ENCODE data around the gene TMEM94.

The TMEM94 gene

DNA sequence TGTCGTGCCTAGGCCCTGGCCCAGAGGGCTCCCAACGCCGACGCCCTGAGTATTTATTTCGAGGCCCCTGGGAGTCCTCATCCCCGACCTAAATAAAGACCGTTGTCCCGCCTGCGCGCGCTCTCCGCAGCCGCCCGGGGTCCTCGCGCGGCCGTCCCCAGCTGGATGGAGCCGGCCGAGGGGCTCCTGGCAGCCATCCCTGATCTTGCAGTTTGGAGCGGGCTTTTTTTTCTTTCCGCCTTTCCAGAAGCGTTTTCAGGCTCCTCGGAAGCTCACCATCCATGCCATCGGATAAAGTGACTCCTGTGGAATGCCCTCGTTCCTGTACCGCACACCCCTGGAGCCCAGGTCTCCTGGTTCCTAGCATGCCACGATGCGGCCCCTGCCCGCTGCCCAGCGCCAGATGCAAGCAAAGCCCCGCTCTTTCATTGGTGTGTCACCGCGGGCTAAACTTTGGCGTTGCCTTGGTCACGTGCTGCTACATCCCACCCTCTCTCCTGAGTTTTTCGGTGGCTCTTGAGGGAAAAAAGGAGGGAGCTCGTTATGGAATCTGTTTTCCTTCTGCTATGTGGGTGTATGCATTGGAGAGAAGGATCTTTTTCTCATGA is 716 bp downstream of the TMEM94 start:
- Histone ChIP-seq H3K4me1 (peaks cover 17% of the 10 kb centered on the region), H3K36me3 (replicated peaks) (no peaks in the 10 kb centered on the region), H3K27me3 (ENCODE audit: low read depth) (no peaks in the 10 kb centered on the region), H3K4me3 (peak overlapping the region; percentile 52), H3K9me3 (no peaks in the 10 kb centered on the region)
- peak; percentile 50 to 78 for DNase-seq (ENCODE audit: low spot score in 2 of 2)
- in situ Hi-C loops (cut with MboI; ENCODE audit: low sequenced_read_pairs), result no loop called here

- no peak for DNase-seq (ENCODE audit: low spot score in 2 of 2)
- no peaks in the 10 kb centered on the region for H3K9me3 ChIP-seq
- no peaks in the 10 kb centered on the region for H3K27me3 ChIP-seq (ENCODE audit: low read depth)
- no peak overlapping the region for H3K4me3 ChIP-seq
- in situ Hi-C loops (cut with MboI; ENCODE audit: low sequenced_read_pairs), result no loop called here
- no peaks in the 10 kb centered on the region for H3K36me3 ChIP-seq (replicated peaks)
- H3K4me1 ChIP-seq, result peaks cover 17% of the 10 kb centered on the region
Measured at GRCh38 chr17:75459246-75459589, 2.8 kb downstream of the TMEM94 start.

DNA sequence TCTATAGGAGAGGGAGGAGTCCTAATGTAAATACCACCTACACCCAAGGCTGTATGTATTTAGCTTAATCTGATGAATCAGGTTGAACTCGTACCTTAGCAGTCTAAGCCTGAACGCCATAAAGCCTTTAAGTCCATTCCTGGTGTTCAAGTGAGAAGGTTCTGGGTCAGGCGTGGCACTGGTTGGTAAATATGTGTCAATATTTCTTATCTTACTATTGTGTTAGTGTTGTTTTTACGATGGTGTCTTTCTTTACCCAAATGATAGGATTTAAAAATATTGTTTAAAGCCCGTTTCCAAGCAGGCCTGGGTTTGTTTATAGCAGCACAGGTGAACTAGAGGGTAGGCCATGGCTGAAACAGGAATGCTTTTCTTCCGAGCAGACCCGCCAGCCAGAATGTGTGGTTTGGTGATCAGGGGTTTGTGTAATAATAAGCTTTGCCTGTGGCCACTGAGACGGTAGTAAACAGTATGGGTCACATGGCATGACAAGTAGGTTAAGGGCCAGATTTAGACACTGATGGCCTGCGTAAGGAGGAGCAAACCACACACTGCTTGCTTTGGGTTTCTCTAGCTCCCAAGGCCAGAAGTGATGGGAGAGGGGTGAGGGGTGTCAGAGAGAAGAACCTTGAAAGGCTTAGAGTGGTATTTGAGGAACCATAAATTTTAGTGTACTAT is 3.3 kb downstream of the TMEM94 start:
- Histone ChIP-seq H3K9me3 (no peaks in the 10 kb centered on the region), H3K4me3 (no peak overlapping the region), H3K4me1 (peaks cover 17% of the 10 kb centered on the region), H3K27me3 (ENCODE audit: low read depth) (no peaks in the 10 kb centered on the region), H3K36me3 (replicated peaks) (no peaks in the 10 kb centered on the region)
- in situ Hi-C loops (cut with MboI; ENCODE audit: low sequenced_read_pairs), result no loop called here
- DNase-seq (ENCODE audit: low spot score in 2 of 2), result peak; percentile 3 to 13

- Histone ChIP-seq H3K9me3 (no peaks in the 10 kb centered on the region), H3K36me3 (replicated peaks) (no peaks in the 10 kb centered on the region), H3K4me1 (peaks cover 17% of the 10 kb centered on the region), H3K27me3 (ENCODE audit: low read depth) (no peaks in the 10 kb centered on the region), H3K4me3 (no peak overlapping the region)
- DNase-seq (ENCODE audit: low spot score in 2 of 2), result no peak
- in situ Hi-C loops (cut with MboI; ENCODE audit: low sequenced_read_pairs), result no loop called here
Measured at GRCh38 chr17:75460295-75460694, 3.9 kb downstream of the TMEM94 start.

GRCh38 chr17:75463603-75464002 is 7.2 kb downstream of the TMEM94 start:
- H3K36me3 ChIP-seq (replicated peaks), result no peaks in the 10 kb centered on the region
- H3K27me3 ChIP-seq (ENCODE audit: low read depth), result no peaks in the 10 kb centered on the region
- H3K4me1 ChIP-seq, result peaks cover 4% of the 10 kb centered on the region; the same call in 1 of the 2 replicates
- no peak for DNase-seq (ENCODE audit: low spot score in 2 of 2)
- no peaks in the 10 kb centered on the region for H3K9me3 ChIP-seq
- H3K4me3 ChIP-seq, result no peak overlapping the region
- in situ Hi-C loops (cut with MboI; ENCODE audit: low sequenced_read_pairs), result no loop called here

DNA sequence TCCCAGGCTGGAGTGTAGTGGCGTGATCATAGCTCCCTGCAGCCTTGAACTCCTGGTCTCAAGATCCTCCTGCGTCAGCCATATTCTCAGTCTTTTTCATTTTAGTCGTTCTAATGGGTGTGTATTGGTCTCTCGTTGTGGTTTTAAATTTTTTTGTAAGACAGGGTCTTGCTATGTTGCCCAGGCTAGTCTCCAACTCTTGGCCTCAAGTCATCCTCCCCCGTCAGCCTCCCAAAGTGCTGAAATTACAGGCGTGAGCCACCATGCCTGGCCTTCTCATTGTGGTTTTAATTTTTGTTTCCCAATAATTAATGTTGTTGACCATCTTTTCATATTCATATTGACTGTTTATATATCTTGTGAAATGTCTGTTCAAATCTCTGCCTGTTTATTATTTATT is 8.6 kb downstream of the TMEM94 start:
- no peak overlapping the region for H3K4me3 ChIP-seq
- in situ Hi-C loops (cut with MboI; ENCODE audit: low sequenced_read_pairs), result no loop called here
- H3K9me3 ChIP-seq, result no peaks in the 10 kb centered on the region
- no peaks in the 10 kb centered on the region for H3K27me3 ChIP-seq (ENCODE audit: low read depth)
- DNase-seq (ENCODE audit: low spot score in 2 of 2), result no peak
- H3K4me1 ChIP-seq, result peaks cover under 1% of the 10 kb centered on the region; the same call in 1 of the 2 replicates
- no peaks in the 10 kb centered on the region for H3K36me3 ChIP-seq (replicated peaks)

GRCh38 chr17:75468291-75468754 is 11.9 kb downstream of the TMEM94 start:
- Histone ChIP-seq H3K27me3 (ENCODE audit: low read depth) (no peaks in the 10 kb centered on the region), H3K4me1 (no peaks in the 10 kb centered on the region), H3K9me3 (no peaks in the 10 kb centered on the region), H3K4me3 (no peak overlapping the region), H3K36me3 (replicated peaks) (peaks cover 9% of the 10 kb centered on the region; the same call in 1 of the 2 replicates)
- DNase-seq (ENCODE audit: low spot score in 2 of 2), result no peak
- in situ Hi-C loops (cut with MboI; ENCODE audit: low sequenced_read_pairs), result no loop called here

- Histone ChIP-seq H3K27me3 (ENCODE audit: low read depth) (no peaks in the 10 kb centered on the region), H3K36me3 (replicated peaks) (peaks cover 10% of the 10 kb centered on the region), H3K4me3 (no peak overlapping the region), H3K9me3 (no peaks in the 10 kb centered on the region), H3K4me1 (no peaks in the 10 kb centered on the region)
- in situ Hi-C loops (cut with MboI; ENCODE audit: low sequenced_read_pairs), result no loop called here
- no peak for DNase-seq (ENCODE audit: low spot score in 2 of 2)
Measured at GRCh38 chr17:75468779-75469373, 12.4 kb downstream of the TMEM94 start.

- no peaks in the 10 kb centered on the region for H3K9me3 ChIP-seq
- H3K36me3 ChIP-seq (replicated peaks), result peaks cover 14% of the 10 kb centered on the region
- no peak for DNase-seq (ENCODE audit: low spot score in 2 of 2)
- no peaks in the 10 kb centered on the region for H3K27me3 ChIP-seq (ENCODE audit: low read depth)
- in situ Hi-C loops (cut with MboI; ENCODE audit: low sequenced_read_pairs), result no loop called here
- no peaks in the 10 kb centered on the region for H3K4me1 ChIP-seq
- H3K4me3 ChIP-seq, result no peak overlapping the region
Measured at GRCh38 chr17:75471207-75471606, 14.8 kb downstream of the TMEM94 start.

DNA sequence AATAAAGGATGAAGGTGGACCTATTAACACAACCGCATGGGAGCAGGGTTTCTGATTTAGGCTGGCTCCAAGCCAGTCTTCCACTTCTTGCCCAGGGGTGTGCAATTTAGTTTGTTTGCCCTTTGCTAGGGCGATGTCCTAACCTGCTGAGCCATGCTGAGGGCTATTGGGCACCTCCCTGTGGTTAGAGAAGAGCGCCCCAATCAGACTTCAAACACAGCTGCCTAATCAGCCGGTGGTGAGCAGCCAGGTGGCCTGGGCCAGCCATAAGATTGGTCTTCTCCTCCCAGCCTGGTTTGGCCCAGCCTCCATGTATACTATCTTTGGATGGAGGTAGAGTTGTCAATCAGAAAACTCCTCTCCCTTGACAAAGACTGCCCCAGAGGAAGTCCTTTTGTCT is 15.7 kb downstream of the TMEM94 start:
- Histone ChIP-seq H3K9me3 (no peaks in the 10 kb centered on the region), H3K4me3 (no peak overlapping the region), H3K36me3 (replicated peaks) (peaks cover 14% of the 10 kb centered on the region), H3K27me3 (ENCODE audit: low read depth) (no peaks in the 10 kb centered on the region), H3K4me1 (no peaks in the 10 kb centered on the region)
- in situ Hi-C loops (cut with MboI; ENCODE audit: low sequenced_read_pairs), result no loop called here
- DNase-seq (ENCODE audit: low spot score in 2 of 2), result no peak

DNA sequence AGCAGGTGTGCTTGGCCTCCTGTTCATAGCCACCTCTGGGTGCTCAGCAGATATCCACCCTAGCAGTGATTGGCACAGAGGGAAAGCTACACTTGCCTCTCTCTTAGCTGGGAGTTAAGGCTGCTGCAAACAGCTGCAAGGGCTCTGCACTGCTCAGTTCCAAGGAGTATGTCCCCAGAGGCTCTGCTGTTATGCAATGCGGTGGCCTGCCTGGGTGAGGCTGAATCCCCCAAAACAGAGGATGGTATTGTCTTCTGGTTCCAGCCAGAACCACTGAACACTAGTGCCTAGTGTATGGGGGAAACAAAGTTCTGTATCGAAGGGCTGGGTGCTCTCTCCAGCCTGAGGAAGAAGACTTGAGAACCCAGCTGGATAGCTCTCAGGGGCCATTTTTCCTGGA is 16.8 kb downstream of the TMEM94 start:
- no peaks in the 10 kb centered on the region for H3K4me1 ChIP-seq
- no peak overlapping the region for H3K4me3 ChIP-seq
- H3K9me3 ChIP-seq, result no peaks in the 10 kb centered on the region
- H3K36me3 ChIP-seq (replicated peaks), result peaks cover 14% of the 10 kb centered on the region
- in situ Hi-C loops (cut with MboI; ENCODE audit: low sequenced_read_pairs), result no loop called here
- no peaks in the 10 kb centered on the region for H3K27me3 ChIP-seq (ENCODE audit: low read depth)
- DNase-seq (ENCODE audit: low spot score in 2 of 2), result no peak

- Histone ChIP-seq H3K27me3 (ENCODE audit: low read depth) (no peaks in the 10 kb centered on the region), H3K4me3 (no peak overlapping the region), H3K4me1 (no peaks in the 10 kb centered on the region), H3K9me3 (no peaks in the 10 kb centered on the region), H3K36me3 (replicated peaks) (peaks cover 14% of the 10 kb centered on the region)
- in situ Hi-C loops (cut with MboI; ENCODE audit: low sequenced_read_pairs), result no loop called here
- no peak for DNase-seq (ENCODE audit: low spot score in 2 of 2)
Measured at GRCh38 chr17:75474736-75475135, 18.3 kb downstream of the TMEM94 start.

DNA sequence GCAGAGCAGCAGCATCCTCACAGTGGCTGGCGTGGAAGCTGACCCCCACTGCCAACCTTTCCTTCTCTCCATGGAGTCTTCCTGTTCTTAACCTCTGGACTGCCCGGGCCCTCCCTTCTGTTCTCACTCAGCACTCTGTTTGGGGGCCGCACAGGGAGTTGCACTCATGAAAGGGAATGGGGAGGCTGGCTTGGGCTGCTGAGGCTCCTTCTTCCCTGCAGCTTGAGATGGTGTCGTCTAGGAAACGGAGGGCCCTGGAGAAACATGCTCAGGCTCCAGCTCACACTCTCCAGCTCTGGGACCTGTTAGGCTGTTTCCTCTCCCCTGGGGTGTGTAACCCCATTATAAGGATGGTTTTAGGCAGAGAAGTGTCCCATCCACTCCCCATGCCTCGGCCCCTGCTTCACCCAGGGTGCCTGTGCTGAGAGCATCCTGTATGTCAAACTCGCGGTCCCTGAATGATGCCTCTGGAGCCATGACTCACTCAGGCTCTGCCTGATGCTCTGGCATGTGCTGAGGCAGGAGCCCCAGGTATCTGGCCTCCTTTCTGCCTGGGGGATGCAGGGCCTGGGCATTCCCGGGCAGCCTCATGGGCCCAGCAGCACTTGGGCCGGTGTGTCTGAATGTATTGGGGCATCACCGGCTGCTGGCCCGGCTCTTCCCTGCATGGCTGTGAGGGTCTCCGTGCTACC is 18.9 kb downstream of the TMEM94 start:
- no peak for DNase-seq (ENCODE audit: low spot score in 2 of 2)
- no peaks in the 10 kb centered on the region for H3K4me1 ChIP-seq
- H3K4me3 ChIP-seq, result no peak overlapping the region
- no peaks in the 10 kb centered on the region for H3K27me3 ChIP-seq (ENCODE audit: low read depth)
- no peaks in the 10 kb centered on the region for H3K9me3 ChIP-seq
- H3K36me3 ChIP-seq (replicated peaks), result peaks cover 14% of the 10 kb centered on the region
- in situ Hi-C loops (cut with MboI; ENCODE audit: low sequenced_read_pairs), result no loop called here

GRCh38 chr17:75475851-75476250 is 19.4 kb downstream of the TMEM94 start:
- H3K36me3 ChIP-seq (replicated peaks), result peaks cover 14% of the 10 kb centered on the region
- no peak for DNase-seq (ENCODE audit: low spot score in 2 of 2)

More at GRCh38 chr17:75475851-75476250, 19.4 kb downstream of the TMEM94 start:
- Histone ChIP-seq H3K9me3 (no peaks in the 10 kb centered on the region), H3K27me3 (ENCODE audit: low read depth) (no peaks in the 10 kb centered on the region), H3K4me3 (no peak overlapping the region), H3K4me1 (no peaks in the 10 kb centered on the region)
- in situ Hi-C loops (cut with MboI; ENCODE audit: low sequenced_read_pairs), result no loop called here

All from HAP-1 (cell line).